Liver (tissue), 9 donors: ENCODE data around the gene HCN1. TPM values are rescaled to one million over a fixed set of nuclear protein-coding genes. Genes with fewer than 3 reads are reported as not detected.

Source experiments
- DNase-seq: peaks from one replicate; pipeline ENCODE4 v3.0.0-alpha.2; 2017; ENCODE audit warnings: low spot score
- H3K27ac ChIP-seq, 2 donors: one replicate each; pipeline ENCODE4 v1.7.0; 2013; ENCODE audit warnings: inconsistent platforms in 2 of 2, low read length in 2 of 2, control low read depth in 1 of 2, low read depth in 1 of 2, mild to moderate bottlenecking in 1 of 2
- H3K27me3 ChIP-seq, 4 donors: one replicate each; pipeline versions ENCODE4 v1.6.1 to v1.7.0; 2013; ENCODE audit warnings: low read length in 3 of 4, inconsistent platforms in 1 of 4, mild to moderate bottlenecking in 1 of 4, moderate library complexity in 1 of 4; ENCODE audit not compliant: control insufficient read depth in 4 of 4, insufficient read depth in 4 of 4
- H3K36me3 ChIP-seq, 4 donors: one replicate each; pipeline versions ENCODE4 v1.6.1 to v1.7.0; 2013; ENCODE audit warnings: low read length in 3 of 4, mild to moderate bottlenecking in 3 of 4, low read depth in 1 of 4, moderate library complexity in 1 of 4; ENCODE audit not compliant: control insufficient read depth in 4 of 4, insufficient read depth in 3 of 4
- H3K4me1 ChIP-seq, 4 donors: one replicate each; pipeline versions ENCODE4 v1.6.1 to v1.7.0; 2013; ENCODE audit warnings: low read length in 3 of 4, mild to moderate bottlenecking in 3 of 4, moderate library complexity in 1 of 4; ENCODE audit not compliant: control insufficient read depth in 4 of 4, insufficient read depth in 4 of 4
- H3K4me3 ChIP-seq, 3 donors: one replicate each; pipeline versions ENCODE4 v1.6.1 to v1.7.0; 2013; ENCODE audit warnings: low read length in 3 of 3, control low read depth in 1 of 3, low read depth in 1 of 3, mild to moderate bottlenecking in 1 of 3
- H3K9ac ChIP-seq, 2 donors: one replicate each; pipeline ENCODE4 v1.7.0; 2013; ENCODE audit warnings: low read length in 2 of 2, mild to moderate bottlenecking in 2 of 2, moderate library complexity in 2 of 2, control low read depth in 1 of 2, low read depth in 1 of 2
- H3K9me3 ChIP-seq, 4 donors: one replicate each; pipeline versions ENCODE4 v1.6.1 to v1.7.0; 2013; ENCODE audit warnings: low read length in 3 of 4; ENCODE audit not compliant: control insufficient read depth in 4 of 4
- EGR1 ChIP-seq, 2 donors: IDR thresholded peaks; 2 replicates each; pipeline ENCODE4 v1.6.1; 2016 to 2018; ENCODE audit warnings: antibody characterized with exemption in 2 of 2, low read depth in 2 of 2
- FOXA1 ChIP-seq: IDR thresholded peaks from 2 replicates; pipeline ENCODE4 v1.6.1; 2016; ENCODE audit warnings: antibody characterized with exemption
- FOXA2 ChIP-seq: IDR thresholded peaks from 2 replicates; pipeline ENCODE4 v1.6.1; 2016; ENCODE audit warnings: antibody characterized with exemption
- GABPA ChIP-seq, 2 donors: IDR thresholded peaks in 1 of 2; conservative IDR thresholded peaks in 1 of 2; 2 replicates each; pipeline ENCODE4 v1.6.1; 2016; ENCODE audit warnings: antibody characterized with exemption in 2 of 2, mild to moderate bottlenecking in 1 of 2, moderate library complexity in 1 of 2
- HNF4A ChIP-seq, 2 donors: conservative IDR thresholded peaks; 2 replicates each; pipeline ENCODE4 v1.6.1; 2016; ENCODE audit warnings: antibody characterized with exemption in 2 of 2, mild to moderate bottlenecking in 2 of 2
- HNF4G ChIP-seq: IDR thresholded peaks from 2 replicates; pipeline ENCODE4 v1.6.1; 2016; ENCODE audit warnings: antibody characterized with exemption
- RAD21 ChIP-seq, 2 donors: IDR thresholded peaks; 2 replicates each; pipeline ENCODE4 v1.6.1; 2016; ENCODE audit warnings: antibody characterized with exemption in 2 of 2, mild to moderate bottlenecking in 2 of 2
- SP1 ChIP-seq: IDR thresholded peaks from 2 replicates; pipeline ENCODE4 v1.6.1; 2018; ENCODE audit warnings: antibody characterized with exemption, mild to moderate bottlenecking
- TAF1 ChIP-seq: conservative IDR thresholded peaks from 2 replicates; pipeline ENCODE4 v1.6.1; 2016; ENCODE audit warnings: antibody characterized with exemption, mild to moderate bottlenecking
- YY1 ChIP-seq: IDR thresholded peaks from 2 replicates; pipeline ENCODE4 v1.6.1; 2016; ENCODE audit warnings: antibody characterized with exemption, mild to moderate bottlenecking
- ZBTB33 ChIP-seq: IDR thresholded peaks from 2 replicates; pipeline ENCODE4 v1.6.1; 2016; ENCODE audit warnings: antibody characterized with exemption
- WGBS: extraction: QIAGEN DNeasy Blood & Tissue Kit; methylation state at CpG from one replicate; pipeline ENCODE4 v1.1.7; 2013; 5-methylcytosine and 5-hydroxymethylcytosine counted together
- polyA plus RNA-seq, 2 donors: library from polyadenylated mRNA; stranded (reverse) in 1 of 2; unstranded in 1 of 2; fragments of 200-250 nt in 1 of 2; fragments of >200 nt in 1 of 2; fragmentation: Nextera tagmentation in 1 of 2; extraction: Ambion mirVana in 1 of 2; gene quantifications; one replicate each; pipeline versions ENCODE4 v1.2.1 to v1.2.3, GENCODE V29; 2013 to 2015
- total RNA-seq, 2 donors: library from RNA; depleted of rRNA; stranded (reverse); fragments of >200 nt; gene quantifications; one replicate each; pipeline ENCODE4 v1.2.3, GENCODE V29; 2014
- TF ChIP-seq, protein P1 (sequence below): fragments of 150-350 bp; IDR thresholded peaks from 2 replicates; pipeline ENCODE4 v1.5.1; 2017; ENCODE audit warnings: improper control_type of control experiment, low read depth, low read length; ENCODE audit not compliant: missing input control
- donor health status: healthy.
- donor health status: healthy.
- donor health status: healthy.
- donor health status: healthy.
- donor health status: healthy.

Gene HCN1
- total and polyA plus RNA-seq, 4 donors = under 0.01 TPM; not detected in 3

- peaks cover 3 to 11% (median 9%) of the 10 kb centered on the region in 4 donors for H3K27me3 ChIP-seq
- no peaks in the 10 kb centered on the region for H3K36me3 ChIP-seq
- no peak overlapping the region for H3K9ac ChIP-seq
- TF ChIP-seq EGR1 (IDR thresholded peaks at IDR 0.05; ENCODE audit: low read depth in 2 of 2) = no peak
- no peak for TF ChIP-seq YY1
- TF ChIP-seq ZBTB33 = no peak
- H3K27ac ChIP-seq = no peak overlapping the region
- WGBS = 7% methylated on average over 59 of the region's 59 CpGs
- H3K4me1 ChIP-seq = peaks cover 2 to 10% (median 8%) of the 10 kb centered on the region in 4 donors
- peak overlapping the region in 1 of 3 donors; percentile 50 for H3K4me3 ChIP-seq
- DNase-seq = no peak
- H3K9me3 ChIP-seq = no peaks in the 10 kb centered on the region
These were observed 400 bp downstream of the HCN1 start for GRCh38 chr5:45695804-45696156.

DNA sequence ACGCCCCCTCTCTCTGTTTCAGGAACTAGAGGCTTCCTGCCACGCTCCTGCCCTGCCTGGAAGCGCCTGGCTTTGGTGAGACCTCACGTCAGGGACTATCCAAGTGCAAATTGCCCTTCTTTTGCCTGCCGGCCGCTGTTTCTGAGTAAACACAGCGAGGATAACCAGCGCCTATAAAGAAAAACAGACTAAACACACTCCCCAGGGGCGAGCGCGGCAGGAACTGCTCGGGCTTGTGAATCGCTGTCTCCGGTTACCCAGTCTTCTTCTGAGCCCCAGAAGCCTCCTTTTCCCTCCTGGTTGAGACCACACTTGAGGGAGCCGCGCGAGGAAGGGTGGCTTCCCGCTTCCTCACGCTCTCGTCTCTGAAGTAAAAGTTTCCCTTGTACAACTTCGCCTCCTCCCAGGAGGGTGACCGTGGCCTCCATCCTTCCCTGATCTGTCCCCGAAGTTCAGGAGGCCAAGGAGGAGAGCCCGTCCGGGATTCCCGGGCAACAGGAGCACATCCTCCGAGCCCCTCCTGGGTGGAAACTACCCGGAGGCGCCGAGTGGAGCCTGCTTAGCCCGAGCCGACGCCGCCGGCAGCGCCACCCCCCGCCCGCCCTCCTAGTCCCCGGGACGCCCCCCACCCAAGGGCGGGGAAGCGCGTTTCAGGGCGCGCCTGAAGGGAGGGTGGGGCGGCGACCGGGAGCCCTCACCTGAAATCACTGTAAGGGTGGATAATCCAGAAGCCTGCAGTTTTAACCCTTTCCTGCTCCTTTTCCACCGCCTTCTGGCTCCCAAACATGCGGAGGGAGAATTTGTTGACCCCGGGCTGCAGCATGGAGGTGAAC is 993 bp downstream of the HCN1 start:
- Histone ChIP-seq H3K27ac (no peak overlapping the region), H3K27me3 (peaks cover 3 to 11% (median 9%) of the 10 kb centered on the region in 4 donors), H3K36me3 (no peaks in the 10 kb centered on the region), H3K9ac (no peak overlapping the region), H3K4me3 (peak overlapping the region in 1 of 3 donors; percentile 50), H3K9me3 (no peaks in the 10 kb centered on the region), H3K4me1 (peaks cover 2 to 10% (median 8%) of the 10 kb centered on the region in 4 donors)
- WGBS = 3% methylated on average over 51 of the region's 51 CpGs
- TF ChIP-seq RAD21 (IDR thresholded peaks at IDR 0.05) = no peak
- no peak for TF ChIP-seq ZBTB33
- no peak for TF ChIP-seq SP1
- TF ChIP-seq HNF4G = no peak
- no peak for TF ChIP-seq TAF1
- no peak for TF ChIP-seq GABPA (IDR thresholded peaks at IDR 0.05 in 1 of 2, conservative IDR thresholded peaks at IDR 0.05 in 1 of 2)
- TF ChIP-seq FOXA2 = no peak
- no peak for TF ChIP-seq HNF4A (conservative IDR thresholded peaks at IDR 0.05)
- TF ChIP-seq, protein P1, sequence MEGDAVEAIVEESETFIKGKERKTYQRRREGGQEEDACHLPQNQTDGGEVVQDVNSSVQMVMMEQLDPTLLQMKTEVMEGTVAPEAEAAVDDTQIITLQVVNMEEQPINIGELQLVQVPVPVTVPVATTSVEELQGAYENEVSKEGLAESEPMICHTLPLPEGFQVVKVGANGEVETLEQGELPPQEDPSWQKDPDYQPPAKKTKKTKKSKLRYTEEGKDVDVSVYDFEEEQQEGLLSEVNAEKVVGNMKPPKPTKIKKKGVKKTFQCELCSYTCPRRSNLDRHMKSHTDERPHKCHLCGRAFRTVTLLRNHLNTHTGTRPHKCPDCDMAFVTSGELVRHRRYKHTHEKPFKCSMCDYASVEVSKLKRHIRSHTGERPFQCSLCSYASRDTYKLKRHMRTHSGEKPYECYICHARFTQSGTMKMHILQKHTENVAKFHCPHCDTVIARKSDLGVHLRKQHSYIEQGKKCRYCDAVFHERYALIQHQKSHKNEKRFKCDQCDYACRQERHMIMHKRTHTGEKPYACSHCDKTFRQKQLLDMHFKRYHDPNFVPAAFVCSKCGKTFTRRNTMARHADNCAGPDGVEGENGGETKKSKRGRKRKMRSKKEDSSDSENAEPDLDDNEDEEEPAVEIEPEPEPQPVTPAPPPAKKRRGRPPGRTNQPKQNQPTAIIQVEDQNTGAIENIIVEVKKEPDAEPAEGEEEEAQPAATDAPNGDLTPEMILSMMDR = no peak
- TF ChIP-seq FOXA1 = no peak
- DNase-seq = no peak
